Astrocyte (in vitro differentiated cells and primary cell): ENCODE data around the gene MAGI1. TPM values are rescaled to one million over a fixed set of nuclear protein-coding genes. Genes with fewer than 3 reads are reported as not detected.

ENCODE experiments used
- DNase-seq: peaks from one replicate; pipeline ENCODE4 v3.0.0-alpha.2; 2010; ENCODE audit warnings: low read depth
- FAIRE-seq: peaks from 2 replicates; lab custom pipeline; 2011; peaks lifted over from hg19 to GRCh38; lab: Jason Lieb, UNC
- H2AFZ ChIP-seq: 2 replicates; pipeline ENCODE4 v1.6.0; 2012; ENCODE audit warnings: low read depth, low read length, inconsistent platforms
- H3K27ac ChIP-seq: 2 replicates; pipeline ENCODE4 v1.5.1; 2011; ENCODE audit warnings: low read depth, low read length, inconsistent platforms
- H3K27me3 ChIP-seq: 2 replicates; pipeline ENCODE4 v1.6.0; 2011; ENCODE audit warnings: low read length, inconsistent platforms; ENCODE audit not compliant: insufficient read depth
- H3K36me3 ChIP-seq: 2 replicates; pipeline ENCODE4 v1.5.1; 2011; ENCODE audit warnings: low read length, inconsistent platforms; ENCODE audit not compliant: insufficient read depth
- H3K4me1 ChIP-seq: 2 replicates; pipeline ENCODE4 v1.5.1; 2011; ENCODE audit warnings: low read length, inconsistent platforms; ENCODE audit not compliant: insufficient read depth
- H3K4me2 ChIP-seq: 2 replicates; pipeline ENCODE4 v1.6.0; 2012; ENCODE audit warnings: low read length, inconsistent platforms
- H3K4me3 ChIP-seq: 2 replicates; pipeline ENCODE4 v1.5.1; 2011; ENCODE audit warnings: low read depth, mild to moderate bottlenecking, low read length, inconsistent platforms; ENCODE audit not compliant: insufficient read depth
- H3K79me2 ChIP-seq: 2 replicates; pipeline ENCODE4 v1.6.0; 2012; ENCODE audit warnings: mild to moderate bottlenecking, low read length, inconsistent platforms; ENCODE audit not compliant: insufficient read depth
- H3K9ac ChIP-seq: 2 replicates; pipeline ENCODE4 v1.6.0; 2012; ENCODE audit warnings: mild to moderate bottlenecking, low read length, inconsistent platforms
- H3K9me3 ChIP-seq: 2 replicates; pipeline ENCODE4 v1.5.1; 2012; ENCODE audit warnings: low read depth, mild to moderate bottlenecking, low read length, inconsistent platforms; ENCODE audit not compliant: insufficient read depth
- H4K20me1 ChIP-seq: 2 replicates; pipeline ENCODE4 v1.6.0; 2012; ENCODE audit warnings: low read length, inconsistent platforms; ENCODE audit not compliant: insufficient read depth
- H3K27ac Mint-ChIP-seq: one replicate; pipeline ENCODE4 v1.8.0; 2021; ENCODE audit warnings: mild to moderate bottlenecking, mixed read lengths; ENCODE audit not compliant: unreplicated experiment
- H3K27me3 Mint-ChIP-seq: one replicate; pipeline ENCODE4 v1.8.0; 2021; ENCODE audit warnings: low read depth, mixed read lengths; ENCODE audit not compliant: unreplicated experiment
- H3K36me3 Mint-ChIP-seq: one replicate; pipeline ENCODE4 v1.8.0; 2021; ENCODE audit warnings: low read depth, mixed read lengths; ENCODE audit not compliant: unreplicated experiment
- H3K4me1 Mint-ChIP-seq: one replicate; pipeline ENCODE4 v1.8.0; 2021; ENCODE audit warnings: low read depth, mixed read lengths; ENCODE audit not compliant: unreplicated experiment
- H3K4me3 Mint-ChIP-seq: one replicate; pipeline ENCODE4 v1.8.0; 2021; ENCODE audit warnings: mild to moderate bottlenecking, moderate library complexity, mixed read lengths; ENCODE audit not compliant: unreplicated experiment
- H3K9me3 Mint-ChIP-seq: one replicate; pipeline ENCODE4 v1.8.0; 2021; ENCODE audit warnings: mild to moderate bottlenecking, mixed read lengths; ENCODE audit not compliant: unreplicated experiment
- CTCF ChIP-seq: IDR thresholded peaks from 2 replicates; pipeline ENCODE4 v1.5.1; 2011; ENCODE audit warnings: low read depth, mild to moderate bottlenecking, inconsistent platforms, low read length, moderate library complexity; ENCODE audit not compliant: insufficient read depth
- EZH2 ChIP-seq: IDR thresholded peaks from 2 replicates; pipeline ENCODE4 v1.6.1; 2012; ENCODE audit warnings: mild to moderate bottlenecking, low read length, inconsistent platforms; ENCODE audit not compliant: insufficient read depth
- total RNA-seq: library from RNA; stranded (reverse); gene quantifications from 2 replicates; pipeline ENCODE4 v1.2.1, GENCODE V29; 2021

Gene MAGI1
- total RNA-seq, 1 donor from 2014 or later, result 31.8 TPM

GRCh38 chr3:65549626-65549959, 489.1 kb downstream of the MAGI1 start:
- H3K4me1 Mint-ChIP-seq, result peaks cover 9% of the 10 kb centered on the region

GRCh38 chr3:65548848-65549625, 489.7 kb downstream of the MAGI1 start:
- peaks cover 2% of the 10 kb centered on the region for H3K27me3 Mint-ChIP-seq
- peak overlapping the region; percentile 80 for H3K4me3 Mint-ChIP-seq
- FAIRE-seq (no peak), DNase-seq (no peak)
- Histone ChIP-seq H3K27ac (no peak overlapping the region), H3K79me2 (no peaks in the 10 kb centered on the region), H4K20me1 (peaks cover 62% of the 10 kb centered on the region), H3K4me2 (peak overlapping the region; percentile 92), H3K27me3 (no peaks in the 10 kb centered on the region), H3K9ac (peak overlapping the region; percentile 56), H3K9me3 (no peaks in the 10 kb centered on the region), H3K4me1 (peaks cover 5% of the 10 kb centered on the region), H3K4me3 (peak overlapping the region; percentile 56), H2AFZ (no peak overlapping the region), H3K36me3 (no peaks in the 10 kb centered on the region)
- peaks cover 12% of the 10 kb centered on the region for H3K4me1 Mint-ChIP-seq
- no peaks in the 10 kb centered on the region for H3K36me3 Mint-ChIP-seq
- no peak overlapping the region for H3K27ac Mint-ChIP-seq
- peaks cover 5% of the 10 kb centered on the region for H3K9me3 Mint-ChIP-seq
- TF ChIP-seq EZH2, result no peak
- no peak for TF ChIP-seq CTCF

More at GRCh38 chr3:65549626-65549959, 489.1 kb downstream of the MAGI1 start:
- no peak overlapping the region for H3K4me3 ChIP-seq
- peaks cover 5% of the 10 kb centered on the region for H3K4me1 ChIP-seq
- no peaks in the 10 kb centered on the region for H3K79me2 ChIP-seq
- FAIRE-seq (no peak), DNase-seq (no peak)
- H2AFZ ChIP-seq, result no peak overlapping the region
- H3K4me2 ChIP-seq, result peak overlapping the region; percentile 92
- Mint-ChIP-seq H3K27ac (peak overlapping the region; percentile 34), H3K36me3 (no peaks in the 10 kb centered on the region), H3K9me3 (peaks cover 5% of the 10 kb centered on the region), H3K27me3 (peaks cover 2% of the 10 kb centered on the region), H3K4me3 (peak overlapping the region; percentile 76)
- H3K9ac ChIP-seq, result peak overlapping the region; percentile 56
- TF ChIP-seq CTCF (no peak), EZH2 (no peak)
- H3K27ac ChIP-seq, result no peak overlapping the region
- no peaks in the 10 kb centered on the region for H3K27me3 ChIP-seq
- H3K9me3 ChIP-seq, result no peaks in the 10 kb centered on the region
- H3K36me3 ChIP-seq, result no peaks in the 10 kb centered on the region
- H4K20me1 ChIP-seq, result peaks cover 57% of the 10 kb centered on the region

GRCh38 chr3:65545429-65545828, 493.3 kb downstream of the MAGI1 start:
- H3K79me2 ChIP-seq, result no peaks in the 10 kb centered on the region

More at GRCh38 chr3:65545429-65545828, 493.3 kb downstream of the MAGI1 start:
- Histone ChIP-seq H2AFZ (no peak overlapping the region), H3K36me3 (no peaks in the 10 kb centered on the region), H3K9me3 (no peaks in the 10 kb centered on the region), H3K9ac (no peak overlapping the region), H3K4me2 (no peak overlapping the region), H3K27ac (no peak overlapping the region), H3K4me1 (peaks cover 5% of the 10 kb centered on the region), H4K20me1 (peaks cover 52% of the 10 kb centered on the region), H3K27me3 (no peaks in the 10 kb centered on the region), H3K4me3 (no peak overlapping the region)
- H3K9me3 Mint-ChIP-seq, result peaks cover 4% of the 10 kb centered on the region
- H3K4me3 Mint-ChIP-seq, result no peak overlapping the region
- FAIRE-seq, result no peak
- peaks cover 12% of the 10 kb centered on the region for H3K4me1 Mint-ChIP-seq
- H3K27ac Mint-ChIP-seq, result no peak overlapping the region
- TF ChIP-seq EZH2 (no peak), CTCF (no peak)
- peak; percentile 35 for DNase-seq
- peaks cover 2% of the 10 kb centered on the region for H3K27me3 Mint-ChIP-seq
- peaks cover 1% of the 10 kb centered on the region for H3K36me3 Mint-ChIP-seq
